Thoracic aorta (tissue), 2 donors: ENCODE measurements around the gene YEATS4. TPM values are rescaled to one million over a fixed set of nuclear protein-coding genes. Genes with fewer than 3 reads are reported as not detected.
A peak's percentile ranks its signal among the peaks of the same experiment; 100 is the strongest.

ENCODE experiments used
- ATAC-seq: fragments of 150-250 bp; one replicate; pipeline ENCODE4 v1.8.0; 2017; ENCODE audit warnings: low read depth; ENCODE audit not compliant: insufficient number of reproducible peaks, low FRiP score
- DNase-seq: peaks from one replicate; pipeline ENCODE4 v3.0.0-alpha.2; 2020; ENCODE audit warnings: low spot score
- H3K27ac ChIP-seq, 2 donors: fragments of 200-600 bp; sonication (generic); 1 replicate in 1 of 2; 2 replicates in 1 of 2; pipeline ENCODE4 v1.5.1; 2016; ENCODE audit warnings: mild to moderate bottlenecking in 2 of 2, moderate library complexity in 2 of 2
- H3K27me3 ChIP-seq: fragments of 200-600 bp; sonication (generic); replicated peaks from 2 replicates; pipeline ENCODE4 v1.6.0; 2016; ENCODE audit warnings: mild to moderate bottlenecking; ENCODE audit not compliant: insufficient read depth
- H3K36me3 ChIP-seq: fragments of 200-600 bp; sonication (generic); one replicate; pipeline ENCODE4 v1.5.1; 2016
- H3K4me1 ChIP-seq, 2 donors: fragments of 200-600 bp; sonication (generic); 1 replicate in 1 of 2; 2 replicates in 1 of 2; pipeline versions ENCODE4 v1.5.1 to v1.6.0; 2016; ENCODE audit warnings: low read depth in 2 of 2, mild to moderate bottlenecking in 1 of 2; ENCODE audit not compliant: control insufficient read depth in 1 of 2
- H3K4me3 ChIP-seq: fragments of 200-600 bp; sonication (generic); 2 replicates; pipeline ENCODE4 v1.5.1; 2016; ENCODE audit warnings: mild to moderate bottlenecking
- H3K9me3 ChIP-seq: fragments of 200-600 bp; sonication (generic); 2 replicates; pipeline ENCODE4 v1.5.1; 2016
- total RNA-seq, 2 donors: library from RNA; depleted of rRNA; stranded (reverse); fragments of >200 nt; gene quantifications; one replicate each; pipeline versions ENCODE4 v1.1.0 to v1.2.3, GENCODE V29; 2016
- TF ChIP-seq, protein P1 (sequence below): fragments of 200-600 bp; sonication (generic); IDR thresholded peaks from one replicate; pipeline ENCODE4 v1.5.1; 2019; ENCODE audit warnings: antibody characterized with exemption

The YEATS4 gene
- total RNA-seq, 2 donors from 2014 or later: 5.7 to 9.7 TPM

DNA sequence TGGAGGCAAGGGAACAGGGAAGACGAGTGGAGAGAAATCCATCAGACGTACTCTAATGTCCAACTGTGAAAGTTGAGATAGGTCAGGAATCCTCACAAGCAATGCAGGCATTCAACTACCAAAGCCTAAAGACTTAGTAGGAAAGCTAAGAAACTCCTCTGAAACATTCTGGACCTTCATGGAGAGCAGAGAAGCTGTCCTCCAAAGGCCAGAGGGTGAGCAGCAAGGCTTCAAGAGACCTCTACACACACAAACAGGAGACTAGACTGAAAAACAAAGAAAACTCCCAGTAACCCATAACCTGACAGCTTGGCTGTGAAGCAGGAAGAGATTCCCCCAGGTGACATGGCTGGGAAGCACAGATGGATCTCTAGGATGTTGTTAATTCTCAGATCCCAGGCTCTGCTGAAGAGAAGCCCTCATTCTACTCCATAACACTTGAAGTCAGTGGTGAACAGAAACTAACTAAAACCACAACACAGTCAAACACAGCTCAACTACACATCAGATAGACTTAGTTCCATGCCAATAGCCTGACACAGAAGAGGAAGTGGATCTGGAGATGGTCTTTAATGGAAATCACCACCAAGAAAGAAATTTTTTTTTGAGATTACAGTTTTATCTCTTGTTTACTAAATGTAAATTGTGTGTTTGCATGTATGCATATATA lies 34.6 kb upstream of the YEATS4 start:
- H3K36me3 ChIP-seq: no peaks in the 10 kb centered on the region
- H3K9me3 ChIP-seq: no peaks in the 10 kb centered on the region
- H3K4me3 ChIP-seq: no peak overlapping the region
- H3K4me1 ChIP-seq: no peaks in the 10 kb centered on the region
- TF ChIP-seq, protein P1, sequence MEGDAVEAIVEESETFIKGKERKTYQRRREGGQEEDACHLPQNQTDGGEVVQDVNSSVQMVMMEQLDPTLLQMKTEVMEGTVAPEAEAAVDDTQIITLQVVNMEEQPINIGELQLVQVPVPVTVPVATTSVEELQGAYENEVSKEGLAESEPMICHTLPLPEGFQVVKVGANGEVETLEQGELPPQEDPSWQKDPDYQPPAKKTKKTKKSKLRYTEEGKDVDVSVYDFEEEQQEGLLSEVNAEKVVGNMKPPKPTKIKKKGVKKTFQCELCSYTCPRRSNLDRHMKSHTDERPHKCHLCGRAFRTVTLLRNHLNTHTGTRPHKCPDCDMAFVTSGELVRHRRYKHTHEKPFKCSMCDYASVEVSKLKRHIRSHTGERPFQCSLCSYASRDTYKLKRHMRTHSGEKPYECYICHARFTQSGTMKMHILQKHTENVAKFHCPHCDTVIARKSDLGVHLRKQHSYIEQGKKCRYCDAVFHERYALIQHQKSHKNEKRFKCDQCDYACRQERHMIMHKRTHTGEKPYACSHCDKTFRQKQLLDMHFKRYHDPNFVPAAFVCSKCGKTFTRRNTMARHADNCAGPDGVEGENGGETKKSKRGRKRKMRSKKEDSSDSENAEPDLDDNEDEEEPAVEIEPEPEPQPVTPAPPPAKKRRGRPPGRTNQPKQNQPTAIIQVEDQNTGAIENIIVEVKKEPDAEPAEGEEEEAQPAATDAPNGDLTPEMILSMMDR: no peak
- ATAC-seq (no peak), DNase-seq (no peak)
- H3K27me3 ChIP-seq: no peaks in the 10 kb centered on the region
- no peak overlapping the region for H3K27ac ChIP-seq

GRCh38 chr12:69328426-69328825 lies 31.1 kb upstream of the YEATS4 start:
- DNase-seq (no peak), ATAC-seq (no peak)

DNA sequence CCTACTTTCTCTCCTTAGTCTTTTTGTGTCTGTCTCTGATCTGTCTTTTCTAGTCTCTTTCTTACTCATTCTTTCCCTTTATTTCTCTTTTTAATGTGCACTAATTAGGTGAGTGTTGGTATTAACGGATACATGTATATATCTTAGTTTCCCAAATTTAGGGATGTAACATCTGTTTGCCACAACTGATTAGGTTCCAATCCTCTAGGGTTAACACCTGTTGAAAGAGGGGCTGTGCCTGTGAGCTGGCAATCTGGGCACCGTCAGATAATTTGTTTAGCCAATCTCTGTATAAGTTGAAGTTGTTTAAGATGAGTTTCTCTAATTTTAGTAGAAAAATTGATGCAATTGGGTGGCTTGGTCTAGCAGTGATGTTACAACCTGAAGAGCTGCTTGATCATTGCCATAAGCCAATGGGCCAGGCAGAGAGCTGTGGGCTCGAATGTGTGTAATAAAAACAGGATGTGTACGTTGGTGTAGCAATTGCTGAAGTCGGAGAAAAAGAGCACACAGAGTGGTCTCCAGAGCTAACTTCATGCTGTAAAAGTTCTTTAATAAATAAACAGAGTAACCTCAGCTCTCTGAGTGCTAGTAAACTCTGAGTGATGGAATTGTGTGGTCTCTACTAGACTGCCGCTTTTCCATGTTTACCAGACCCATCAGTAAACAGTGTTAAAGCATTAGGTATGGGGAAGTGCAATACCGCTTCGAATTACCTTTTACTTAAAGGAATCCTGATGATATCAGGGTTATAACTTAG lies 29.7 kb upstream of the YEATS4 start:
- ATAC-seq (no peak), DNase-seq (no peak)
- Histone ChIP-seq H3K9me3 (no peaks in the 10 kb centered on the region), H3K27ac (no peak overlapping the region), H3K27me3 (no peaks in the 10 kb centered on the region), H3K4me1 (peaks cover 0 to 10% of the 10 kb centered on the region in 2 donors), H3K4me3 (peak overlapping the region; percentile 75), H3K36me3 (no peaks in the 10 kb centered on the region)
- TF ChIP-seq, protein P1: no peak

More at GRCh38 chr12:69328426-69328825, 31.1 kb upstream of the YEATS4 start:
- H3K36me3 ChIP-seq: no peaks in the 10 kb centered on the region
- TF ChIP-seq, protein P1: no peak
- no peak overlapping the region for H3K4me3 ChIP-seq
- H3K27me3 ChIP-seq: no peaks in the 10 kb centered on the region
- peaks cover 0 to 10% of the 10 kb centered on the region in 2 donors for H3K4me1 ChIP-seq
- H3K9me3 ChIP-seq: no peaks in the 10 kb centered on the region
- no peak overlapping the region for H3K27ac ChIP-seq

DNA sequence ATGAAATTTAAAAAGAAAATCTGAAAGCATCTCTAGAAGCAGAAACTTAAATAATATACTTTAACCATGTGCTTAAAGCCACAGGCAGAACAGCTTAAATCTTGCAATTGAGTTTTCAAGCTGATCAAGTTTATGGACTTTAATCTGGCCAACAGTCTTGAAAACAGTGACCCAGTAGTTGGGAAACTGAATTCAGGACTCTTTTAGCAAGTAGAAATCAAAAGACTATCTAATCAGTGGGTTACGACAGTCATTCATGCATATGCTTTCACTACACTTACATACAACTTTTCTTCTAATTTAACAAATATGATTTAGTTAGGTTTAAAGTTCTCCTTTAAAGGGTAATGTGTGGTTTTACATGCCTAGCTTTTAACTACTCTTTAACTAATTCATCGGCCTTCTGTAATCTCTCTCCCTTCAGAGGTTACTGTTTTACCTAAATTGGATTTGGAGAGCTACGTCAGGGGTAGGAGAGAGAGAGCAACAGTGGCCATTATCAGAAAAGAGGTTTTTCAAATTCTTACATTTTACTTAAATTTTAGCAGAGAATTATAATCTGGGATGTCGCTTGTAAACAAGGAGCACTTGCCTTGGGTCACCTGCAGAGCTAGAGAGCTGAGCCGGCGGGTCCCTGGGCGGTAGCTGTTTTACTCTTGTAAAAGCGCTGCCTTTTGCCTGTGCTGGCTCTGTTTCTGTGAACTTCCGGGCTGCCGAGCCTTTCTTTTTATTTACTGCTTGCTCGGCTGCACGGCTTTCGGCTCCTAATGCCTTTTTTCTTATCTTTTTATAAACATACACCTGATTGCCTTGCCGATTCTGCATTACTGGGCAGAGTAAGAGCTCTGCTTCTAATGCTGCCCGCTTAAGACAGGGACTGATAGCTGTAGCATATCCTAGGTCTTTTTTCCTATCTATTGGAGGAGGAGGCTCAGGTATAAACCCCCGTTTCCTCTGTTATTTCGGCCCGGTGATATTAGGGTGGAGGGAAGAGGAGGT lies 28.8 kb upstream of the YEATS4 start:
- no peak overlapping the region for H3K27ac ChIP-seq

More for the DNA sequence above, 28.8 kb upstream of the YEATS4 start:
- Histone ChIP-seq H3K4me3 (peak overlapping the region; percentile 75), H3K27me3 (no peaks in the 10 kb centered on the region), H3K4me1 (peaks cover 0 to 10% of the 10 kb centered on the region in 2 donors), H3K36me3 (no peaks in the 10 kb centered on the region), H3K9me3 (no peaks in the 10 kb centered on the region)
- DNase-seq (no peak), ATAC-seq (no peak)
- TF ChIP-seq, protein P1: no peak
